HG02885 (cell line): Measurements from ENCODE around the gene CNTN4.
"Not testable (repeated sequence)": the region's sequence is repeated elsewhere in the genome, so short reads cannot be mapped to it uniquely, and the experiment has no call there.

ENCODE experiments used
- ATAC-seq: cut with Tn5 transposase; IDR thresholded peaks from one replicate; pipeline ENCODE4 v1.9.1; 2021; ENCODE audit warnings: mild to moderate bottlenecking; ENCODE audit not compliant: unreplicated experiment, poor library complexity

Gene CNTN4

DNA sequence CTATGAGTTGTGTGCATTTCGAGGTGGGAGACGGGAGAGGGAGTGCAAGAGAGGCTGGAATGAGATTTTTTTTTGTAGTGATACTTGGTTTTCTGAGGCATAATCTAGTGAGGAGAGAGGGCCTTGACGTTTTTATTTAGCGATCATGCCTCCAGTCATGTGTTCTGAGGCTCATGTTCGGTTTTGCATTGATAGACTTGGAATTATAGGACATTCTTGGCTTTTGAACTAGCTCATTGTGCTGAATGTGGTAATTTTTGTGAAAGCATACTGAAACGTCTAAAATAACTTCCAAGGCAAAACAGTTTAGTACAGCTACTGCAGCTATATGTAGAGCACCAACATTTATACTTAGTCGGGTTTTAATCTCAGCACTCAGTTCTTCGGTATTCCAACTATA, 408.1 kb downstream of the CNTN4 start:
- no peak for ATAC-seq

DNA sequence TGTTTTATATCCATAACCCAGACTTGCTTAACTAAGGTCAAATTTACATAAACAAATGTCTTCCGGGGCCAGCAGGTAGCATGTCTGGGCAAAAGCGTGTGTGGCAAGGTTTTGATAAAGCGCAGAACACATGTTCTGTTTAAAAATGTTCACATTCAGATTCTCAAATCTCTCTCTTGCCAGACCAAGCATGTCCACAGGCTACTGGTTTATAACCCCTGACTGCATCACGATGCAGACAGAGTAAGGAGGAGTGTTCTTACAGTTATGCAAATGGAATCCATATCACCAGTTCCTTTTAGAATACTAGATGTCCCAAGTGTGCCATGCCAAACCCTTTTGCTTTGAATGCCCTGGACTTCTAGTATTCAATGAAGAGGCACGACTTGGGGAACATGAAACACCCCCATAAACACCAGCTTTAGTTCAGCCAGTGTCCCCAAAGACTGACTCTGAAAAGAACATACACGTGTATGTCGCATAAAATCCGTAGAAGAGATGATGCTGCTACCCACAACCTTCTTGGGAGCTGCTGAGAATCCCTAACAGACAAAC, 412.0 kb downstream of the CNTN4 start:
- ATAC-seq = no peak

DNA sequence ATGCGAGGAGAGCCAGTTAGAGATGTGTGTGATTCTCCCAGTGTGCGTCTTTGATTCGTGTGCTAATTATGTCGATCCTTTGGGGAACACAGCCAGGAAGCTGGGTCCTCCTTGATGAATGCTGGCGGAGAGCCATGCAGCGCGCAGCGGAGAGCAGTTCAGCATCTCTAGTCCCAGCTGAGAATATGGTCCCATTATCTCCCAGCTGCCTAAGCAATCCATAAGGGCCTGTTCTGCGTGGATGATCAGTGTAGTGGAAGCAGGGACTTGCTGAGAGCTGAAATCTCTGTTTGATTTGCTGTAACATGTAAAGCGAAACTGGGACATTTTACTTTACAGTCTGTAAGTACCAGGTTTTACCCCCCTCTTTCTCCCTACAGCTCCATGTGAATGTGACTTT, 412.7 kb downstream of the CNTN4 start:
- no peak for ATAC-seq

DNA sequence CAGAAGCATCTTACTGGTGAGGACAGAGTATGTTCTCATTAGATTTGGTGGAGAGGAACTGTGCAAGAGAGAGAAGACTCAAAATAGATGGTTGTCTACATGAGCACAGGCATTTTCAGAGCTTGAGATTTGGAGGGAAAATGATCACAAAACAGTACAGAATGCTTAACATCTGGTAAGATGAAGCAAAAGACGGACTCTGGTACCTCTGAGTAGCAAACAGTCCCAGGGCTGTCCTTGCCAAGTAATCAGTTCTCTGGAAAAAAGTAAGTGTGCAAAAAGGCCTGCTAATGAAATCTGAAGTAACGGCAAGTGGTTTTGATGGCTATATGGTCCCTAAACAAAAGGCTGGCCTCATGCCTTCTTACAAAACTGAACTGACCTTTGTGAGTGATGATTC, 414.2 kb downstream of the CNTN4 start:
- ATAC-seq = no peak

DNA sequence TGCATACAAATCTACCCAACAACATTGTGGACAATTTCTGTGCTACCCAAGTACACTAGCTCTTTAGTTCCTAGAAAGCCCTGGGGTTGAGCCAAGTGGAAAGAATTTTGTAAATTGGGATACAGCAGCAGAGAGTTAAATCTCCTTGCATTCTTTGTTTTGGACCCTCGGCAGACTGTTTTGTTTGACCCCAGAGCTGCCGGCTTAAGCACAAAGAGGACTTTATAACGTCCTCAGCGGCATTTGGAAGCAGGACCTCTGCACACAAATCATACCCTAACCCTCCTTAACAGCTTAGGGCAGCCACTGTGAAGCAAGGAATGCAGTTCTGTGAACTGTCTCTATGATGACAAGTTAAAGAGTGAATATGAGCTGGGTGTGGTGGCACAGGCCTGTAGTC, 415.3 kb downstream of the CNTN4 start:
- no peak for ATAC-seq

DNA sequence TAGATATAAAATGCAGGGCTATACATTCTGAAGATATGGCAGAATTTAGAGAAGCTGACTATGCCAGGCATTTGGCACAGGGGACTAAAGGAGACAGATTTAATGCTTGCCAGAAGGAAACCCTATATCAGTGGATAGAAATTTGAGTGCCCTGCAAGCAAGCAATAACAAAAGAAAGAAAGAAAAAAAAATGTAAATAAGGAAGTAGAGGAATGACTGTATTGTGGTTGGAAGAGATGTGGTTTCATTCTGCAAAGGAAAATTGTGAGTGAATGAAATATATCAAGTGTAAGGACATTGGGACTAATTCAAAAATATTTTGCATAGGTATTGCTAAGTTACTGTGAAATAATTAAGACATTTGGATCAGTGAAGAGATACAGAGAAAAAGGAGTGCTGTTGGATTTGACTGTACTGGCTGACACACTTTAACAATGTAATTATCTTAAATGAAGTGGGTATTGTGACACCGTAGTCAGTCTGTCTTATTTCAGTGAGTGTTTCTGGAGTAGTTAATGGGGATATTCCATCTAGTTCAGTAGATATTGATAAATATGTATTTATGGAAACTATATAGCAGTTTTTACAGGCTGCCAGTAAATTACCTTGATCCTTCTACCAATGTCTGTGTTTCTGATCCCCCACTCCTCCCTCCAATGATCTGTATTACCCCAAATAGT, 418.2 kb downstream of the CNTN4 start:
- ATAC-seq = no peak

DNA sequence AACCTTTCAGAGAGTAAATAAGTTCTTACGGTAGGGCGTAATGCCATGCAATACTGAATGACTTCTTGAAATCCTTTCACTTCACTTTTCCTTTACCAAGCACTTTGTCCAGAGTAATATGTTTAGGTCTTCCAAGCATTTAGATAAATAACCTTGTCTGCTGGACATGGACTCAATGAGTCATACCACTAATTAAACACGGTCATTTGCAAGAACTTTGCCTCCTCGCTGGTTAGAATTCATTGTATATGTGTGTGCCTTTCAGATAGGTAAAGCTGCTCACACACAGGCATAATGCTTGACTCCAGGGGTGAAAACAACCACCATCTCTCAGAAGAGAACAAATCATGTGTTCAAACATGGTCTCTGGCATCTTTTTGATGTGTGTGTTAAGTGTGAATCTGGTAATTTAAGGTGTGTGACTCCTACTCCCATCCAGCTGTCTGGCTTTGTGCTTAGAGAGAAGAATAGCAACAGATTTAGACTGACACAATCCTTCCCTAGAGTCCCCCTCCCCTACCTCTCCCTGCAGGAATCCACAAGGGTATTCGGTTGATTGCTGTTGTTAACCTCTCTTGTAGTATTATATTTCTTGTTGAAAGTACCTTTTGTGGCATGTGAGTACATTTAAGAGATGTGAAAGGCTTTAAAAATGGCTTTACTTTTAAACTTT, 419.0 kb downstream of the CNTN4 start:
- no peak for ATAC-seq

DNA sequence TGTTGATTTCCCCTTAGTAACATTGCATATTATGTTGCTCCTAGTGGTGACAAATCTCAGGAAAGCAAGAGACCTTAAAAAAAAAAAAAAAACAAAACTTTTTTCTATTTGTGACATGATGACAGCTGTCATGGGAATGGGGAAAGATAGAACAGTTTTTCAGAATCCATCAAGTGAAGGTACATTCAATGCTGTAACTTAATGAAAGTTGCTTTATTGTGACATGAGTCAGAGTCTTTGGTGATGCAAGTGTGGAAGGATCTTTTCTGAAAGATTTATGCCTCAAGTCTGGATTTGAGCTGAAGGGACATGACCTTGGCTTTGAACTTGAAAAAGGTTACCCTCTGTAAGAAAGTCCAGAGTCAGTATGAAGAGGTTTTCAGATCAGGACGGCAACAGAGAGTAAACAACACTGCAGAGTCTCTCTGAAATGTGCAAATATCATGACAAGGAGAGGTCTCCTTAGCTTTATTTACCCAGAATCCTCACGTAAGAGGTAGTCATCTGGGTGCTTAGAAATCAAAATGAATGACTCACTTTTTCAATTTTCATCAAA, 424.7 kb downstream of the CNTN4 start:
- ATAC-seq = no peak

DNA sequence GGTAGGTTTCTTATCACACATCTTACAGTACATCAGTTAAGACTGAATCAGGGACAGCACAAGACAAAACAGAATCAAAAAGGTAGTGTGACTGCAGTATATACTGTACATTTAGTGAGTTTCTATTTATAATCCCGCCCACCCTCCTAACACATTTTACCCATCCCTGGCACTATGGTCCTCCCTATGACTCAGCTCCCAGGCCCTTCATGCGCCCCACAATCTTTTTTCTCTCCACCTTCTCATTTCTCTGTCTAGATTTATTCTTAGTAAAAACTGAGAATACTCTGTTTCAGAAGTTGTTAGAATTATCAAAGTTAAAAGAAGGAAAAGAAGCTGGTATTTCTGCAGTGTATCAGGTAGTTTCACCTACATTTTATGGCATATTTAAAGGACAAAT, 427.3 kb downstream of the CNTN4 start:
- ATAC-seq = no peak

DNA sequence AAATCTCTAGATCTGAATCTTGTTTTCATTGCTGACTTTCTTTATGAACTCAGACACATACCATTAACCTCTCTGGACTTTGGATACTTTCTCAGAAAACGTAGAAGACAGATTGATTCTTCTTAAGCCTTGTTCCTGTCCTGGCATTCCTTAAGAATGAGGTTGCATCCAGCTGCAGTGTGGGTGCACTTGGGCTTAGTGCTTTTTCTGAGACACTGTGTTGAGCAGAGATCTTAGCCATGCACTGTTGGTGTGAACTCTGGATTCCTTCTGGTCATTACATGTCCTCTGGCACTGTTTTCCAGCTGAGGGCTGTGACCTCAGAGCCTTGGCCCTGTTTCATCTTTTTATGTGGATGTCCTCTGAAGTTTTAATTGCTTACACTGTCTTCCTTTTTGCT, 428.3 kb downstream of the CNTN4 start:
- ATAC-seq = no peak

DNA sequence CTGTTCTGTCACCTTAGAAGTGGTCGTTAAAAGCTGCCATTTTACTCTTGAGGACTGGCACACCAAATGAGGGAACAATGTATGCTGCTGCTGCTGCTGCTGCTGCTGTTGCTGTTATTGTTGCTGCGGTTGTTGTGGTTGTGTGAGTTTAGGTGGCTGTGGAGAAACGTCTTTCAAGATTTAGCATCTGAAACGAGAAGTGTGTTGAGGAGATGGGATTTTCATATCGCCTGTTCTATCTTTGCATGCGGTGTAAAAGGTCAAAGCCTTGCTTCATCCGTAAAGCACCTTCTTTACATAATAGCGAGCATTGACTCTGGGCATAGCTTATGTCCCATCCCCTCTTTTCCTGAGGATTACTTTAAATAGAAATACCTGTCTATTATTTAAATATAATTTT, 428.7 kb downstream of the CNTN4 start:
- not testable (repeated sequence) for ATAC-seq

DNA sequence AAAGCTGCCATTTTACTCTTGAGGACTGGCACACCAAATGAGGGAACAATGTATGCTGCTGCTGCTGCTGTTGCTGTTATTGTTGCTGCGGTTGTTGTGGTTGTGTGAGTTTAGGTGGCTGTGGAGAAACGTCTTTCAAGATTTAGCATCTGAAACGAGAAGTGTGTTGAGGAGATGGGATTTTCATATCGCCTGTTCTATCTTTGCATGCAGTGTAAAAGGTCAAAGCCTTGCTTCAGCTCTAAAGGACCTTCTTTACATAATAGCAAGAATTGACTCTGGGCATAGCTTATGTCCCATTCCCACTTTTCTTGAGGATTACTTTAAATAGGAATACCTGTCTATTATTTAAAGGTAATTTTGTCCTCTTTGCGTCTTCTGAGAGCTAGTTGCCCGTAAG, 436.1 kb downstream of the CNTN4 start:
- ATAC-seq = not testable (repeated sequence)

DNA sequence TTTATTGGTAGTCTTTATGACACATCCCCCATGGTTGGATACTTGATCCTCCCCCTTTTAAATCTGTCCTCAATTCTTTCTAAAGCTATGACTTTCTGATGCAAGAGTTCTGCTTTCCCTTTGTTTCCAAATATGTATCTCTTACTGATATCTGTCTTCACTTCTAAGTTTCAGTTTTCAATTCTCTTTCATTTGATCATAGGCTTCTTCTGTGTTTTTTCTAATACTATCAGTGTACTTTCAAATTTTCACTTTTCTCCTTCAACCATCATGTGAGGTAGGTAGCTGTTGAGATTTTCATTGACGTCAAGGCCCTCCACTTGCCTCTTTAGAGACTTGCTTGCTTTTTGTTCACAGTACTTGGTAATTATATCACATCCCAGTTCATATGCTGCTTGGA, 436.5 kb downstream of the CNTN4 start:
- ATAC-seq = no peak

DNA sequence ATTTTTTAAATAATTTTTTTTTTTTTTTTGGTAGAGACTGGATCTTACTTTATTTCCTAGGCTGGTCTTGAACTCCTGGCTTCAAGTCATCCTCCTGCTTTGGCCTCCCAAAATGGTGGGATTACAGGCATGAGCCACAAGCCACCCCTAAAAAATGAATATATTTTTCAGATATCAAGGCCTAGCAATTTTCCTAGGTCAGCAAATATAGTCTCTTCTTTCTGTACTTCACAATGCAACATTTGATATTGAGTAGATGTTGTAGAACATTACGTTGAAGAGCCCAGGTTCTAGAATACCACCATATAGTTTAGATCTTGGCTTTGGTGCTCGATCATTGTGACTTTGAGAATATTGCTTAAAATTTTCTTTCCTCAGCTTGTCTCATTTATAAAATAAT, 437.9 kb downstream of the CNTN4 start:
- no peak for ATAC-seq

DNA sequence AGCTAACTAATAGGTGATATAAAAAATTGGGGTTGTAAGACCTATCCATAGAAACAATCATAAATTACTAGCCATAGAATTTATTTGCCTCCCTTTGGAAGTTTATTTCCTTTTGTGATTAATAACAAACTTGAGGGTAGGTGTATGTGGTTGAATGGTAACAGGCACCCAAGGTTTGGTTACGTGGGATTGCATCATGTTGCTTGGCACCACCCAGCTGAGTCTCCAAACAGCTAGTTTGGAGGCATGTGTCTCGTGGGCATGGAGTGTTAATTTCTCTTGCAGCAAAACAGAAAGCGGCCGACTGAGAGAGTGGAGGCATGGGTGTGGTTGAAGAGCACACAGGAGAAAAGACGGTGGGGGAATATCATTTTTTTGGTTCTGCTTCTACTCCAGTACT, 441.4 kb downstream of the CNTN4 start:
- no peak for ATAC-seq

DNA sequence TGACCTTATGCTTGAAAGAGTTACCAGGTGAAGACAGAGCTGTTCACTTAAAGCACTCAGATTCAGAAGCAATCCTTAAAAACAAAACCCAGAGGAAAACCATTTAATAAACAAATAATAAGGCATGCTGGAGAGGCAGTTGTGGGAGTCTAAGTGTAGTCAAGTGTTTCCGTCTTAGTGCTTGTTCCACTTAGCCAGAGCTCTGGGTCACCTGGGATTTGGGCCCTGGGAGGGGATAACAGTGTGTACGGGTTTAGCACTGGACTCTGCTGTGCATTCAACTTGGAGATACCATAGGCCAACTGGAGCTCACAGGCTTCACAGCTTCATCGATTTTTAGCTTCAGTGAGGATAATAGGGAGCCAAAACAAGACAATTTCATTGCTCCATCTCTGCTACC, 444.6 kb downstream of the CNTN4 start:
- ATAC-seq = no peak

DNA sequence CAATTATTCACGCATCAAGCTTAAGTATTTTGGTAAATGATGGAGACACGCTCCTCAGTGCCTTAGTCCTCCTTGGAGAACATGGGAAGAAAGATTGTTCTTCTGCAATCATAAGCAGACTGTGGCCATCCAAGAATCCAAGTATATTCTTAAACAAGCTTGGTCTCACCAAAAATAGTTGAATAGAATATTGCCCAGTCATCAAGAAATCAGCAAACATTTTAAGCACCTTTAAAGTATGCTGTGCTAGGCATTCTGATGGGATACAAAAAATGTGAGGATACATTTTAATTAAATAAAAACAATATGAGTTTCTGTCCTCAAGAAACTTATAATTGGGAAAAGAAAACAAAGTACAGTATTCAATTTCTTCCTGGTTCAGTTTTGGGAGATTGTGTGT, 445.5 kb downstream of the CNTN4 start:
- no peak for ATAC-seq

DNA sequence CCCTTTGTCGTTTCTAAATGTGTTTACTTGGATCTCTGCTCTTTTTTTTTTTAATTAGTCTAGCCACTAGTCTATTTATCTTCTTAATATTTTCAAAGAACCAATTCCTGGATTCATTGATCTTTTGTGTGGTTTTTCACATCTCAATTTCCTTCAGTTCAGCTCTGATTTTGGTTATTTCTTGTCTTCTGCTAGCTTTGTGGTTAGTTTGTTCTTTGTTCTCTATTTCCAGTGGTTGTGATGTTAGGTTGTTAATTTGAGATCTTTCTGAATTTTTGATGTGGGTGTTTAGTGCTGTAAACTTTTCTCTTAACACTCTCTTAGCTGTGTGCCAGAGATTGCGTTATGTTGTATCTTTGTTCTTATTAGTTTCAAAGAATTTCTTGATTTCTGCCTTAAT, 446.1 kb downstream of the CNTN4 start:
- no peak for ATAC-seq

DNA sequence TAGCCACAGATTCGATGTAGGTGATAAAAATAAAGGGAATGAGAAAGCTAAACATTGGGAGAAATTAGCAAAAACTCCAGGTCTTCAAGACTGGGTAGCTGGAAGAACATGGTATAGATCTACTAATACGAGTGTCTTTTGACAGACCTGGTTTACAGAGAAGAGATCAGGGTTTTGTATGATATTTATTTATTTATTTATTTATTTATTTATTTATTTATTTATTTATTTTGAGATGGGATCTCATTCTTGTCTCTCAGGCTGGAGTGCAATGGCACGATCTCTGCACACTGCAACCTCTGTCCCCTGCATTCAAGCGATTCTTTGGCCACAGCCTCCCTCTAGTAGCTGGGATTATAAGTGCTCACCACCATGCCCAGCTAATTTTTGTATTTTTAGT, 448.4 kb downstream of the CNTN4 start:
- no peak for ATAC-seq

DNA sequence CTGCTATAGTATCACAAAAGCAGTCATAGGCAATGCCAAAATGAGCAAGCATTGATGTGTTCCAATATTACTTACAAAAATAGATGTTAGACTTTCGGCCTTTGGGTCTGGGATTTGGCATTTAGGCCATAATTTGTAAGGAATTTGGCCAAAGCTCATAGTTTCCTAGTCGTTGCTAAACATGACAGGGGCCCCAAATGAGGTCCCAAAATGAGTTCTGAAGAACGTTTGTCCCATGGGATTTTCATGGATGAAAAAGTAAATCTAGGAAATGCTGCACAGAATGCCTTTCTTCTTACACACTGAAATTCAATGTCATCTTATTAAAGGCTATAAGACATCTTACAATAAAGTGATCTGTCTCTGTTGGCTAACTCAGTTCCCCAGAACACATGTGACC, 456.0 kb downstream of the CNTN4 start:
- ATAC-seq = no peak

DNA sequence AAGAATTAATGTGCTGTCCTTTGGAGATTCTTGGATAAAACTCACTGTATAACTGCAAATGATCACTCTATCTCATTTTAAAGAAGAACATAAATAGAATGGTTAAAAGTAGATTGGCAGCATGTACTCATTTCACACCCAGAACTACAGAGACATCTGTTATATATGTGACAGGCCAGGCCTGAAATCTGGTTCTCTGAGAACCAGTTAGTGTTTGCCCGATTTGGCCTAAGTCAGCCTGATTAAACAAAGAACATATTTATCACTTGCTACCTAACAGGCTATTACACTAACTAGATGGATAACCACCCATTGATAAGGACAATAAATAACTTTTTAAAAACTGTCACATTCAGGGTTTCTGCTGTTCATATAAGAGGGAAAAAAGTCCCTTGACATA, 460.1 kb downstream of the CNTN4 start:
- ATAC-seq = no peak

DNA sequence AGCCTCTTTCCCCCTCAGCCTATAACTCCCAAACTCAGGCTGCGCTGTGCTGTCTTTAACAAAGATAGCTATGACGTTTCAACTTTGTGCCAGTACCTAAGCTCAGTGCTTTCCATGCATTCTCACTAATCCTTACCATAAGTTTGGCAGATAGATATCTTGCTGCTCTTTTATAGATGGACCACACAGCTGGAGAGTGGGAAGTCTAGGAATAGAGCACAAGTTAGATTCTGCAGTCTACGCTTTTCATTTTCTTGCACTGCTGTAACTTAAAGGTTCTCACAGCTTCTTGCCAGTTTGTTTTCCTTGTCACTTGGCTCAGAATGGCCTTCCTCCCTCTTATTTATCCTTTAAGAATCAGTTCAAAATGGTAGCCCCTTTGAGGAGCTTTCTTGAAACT, 468.8 kb downstream of the CNTN4 start:
- no peak for ATAC-seq
